DOHH2 (cell line): ENCODE data around the gene C3orf38.

ENCODE experiments used
- CTCF ChIP-seq: fragments of 200-600 bp; sonication (generic); IDR thresholded peaks from one replicate; pipeline ENCODE4 v1.5.1; 2014; ENCODE audit warnings: antibody characterized with exemption, mild to moderate bottlenecking, low read depth, low read length; ENCODE audit not compliant: poor library complexity, severe bottlenecking
- EZH2phosphoT487 ChIP-seq: fragments of 200-600 bp; sonication (generic); IDR thresholded peaks from 2 replicates; pipeline ENCODE4 v1.6.1; 2017; ENCODE audit warnings: borderline replicate concordance, mild to moderate bottlenecking, antibody characterized with exemption, low read length, moderate library complexity, mixed read lengths

GRCh38 chr3:88166419-88166971 lies 16.7 kb downstream of the C3orf38 start:
- TF ChIP-seq CTCF (no peak), EZH2phosphoT487 (no peak)
